Lower leg skin (tissue), 3 donors: ENCODE results near the gene TAS1R2.

ENCODE experiments used
- POLR2A ChIP-seq, 2 donors: fragments of 450-650 bp; IDR thresholded peaks; one replicate each; pipeline ENCODE4 v1.6.1; 2016 to 2017; ENCODE audit warnings: antibody characterized with exemption in 2 of 2, mild to moderate bottlenecking in 1 of 2, moderate library complexity in 1 of 2
- TF ChIP-seq, protein P1 (sequence below), 3 donors: fragments of 450-650 bp; IDR thresholded peaks; one replicate each; pipeline ENCODE4 v1.5.1; 2016; ENCODE audit warnings: antibody characterized with exemption in 3 of 3, mild to moderate bottlenecking in 3 of 3, moderate library complexity in 2 of 3

DNA sequence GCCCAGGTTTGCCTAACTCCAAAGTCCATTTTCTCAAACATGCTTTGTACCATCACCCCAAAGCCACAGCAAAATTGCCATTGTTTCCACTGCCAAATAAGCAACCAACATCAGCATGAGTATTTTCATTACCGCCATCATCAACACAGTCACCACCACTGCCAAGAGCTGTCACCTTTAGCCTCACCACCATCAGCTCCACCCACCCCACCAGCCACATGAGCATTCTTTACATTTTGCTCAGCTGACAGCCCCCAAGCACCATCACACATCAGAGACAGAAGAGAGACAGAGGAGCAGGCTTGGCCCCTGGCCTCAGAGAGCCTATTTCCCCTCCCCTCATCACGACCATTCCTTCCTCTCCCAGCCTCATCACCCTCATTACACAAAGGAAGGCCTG lies 42.7 kb downstream of the TAS1R2 start:
- no peak for TF ChIP-seq POLR2A (IDR thresholded peaks at IDR 0.05)
- TF ChIP-seq, protein P1, sequence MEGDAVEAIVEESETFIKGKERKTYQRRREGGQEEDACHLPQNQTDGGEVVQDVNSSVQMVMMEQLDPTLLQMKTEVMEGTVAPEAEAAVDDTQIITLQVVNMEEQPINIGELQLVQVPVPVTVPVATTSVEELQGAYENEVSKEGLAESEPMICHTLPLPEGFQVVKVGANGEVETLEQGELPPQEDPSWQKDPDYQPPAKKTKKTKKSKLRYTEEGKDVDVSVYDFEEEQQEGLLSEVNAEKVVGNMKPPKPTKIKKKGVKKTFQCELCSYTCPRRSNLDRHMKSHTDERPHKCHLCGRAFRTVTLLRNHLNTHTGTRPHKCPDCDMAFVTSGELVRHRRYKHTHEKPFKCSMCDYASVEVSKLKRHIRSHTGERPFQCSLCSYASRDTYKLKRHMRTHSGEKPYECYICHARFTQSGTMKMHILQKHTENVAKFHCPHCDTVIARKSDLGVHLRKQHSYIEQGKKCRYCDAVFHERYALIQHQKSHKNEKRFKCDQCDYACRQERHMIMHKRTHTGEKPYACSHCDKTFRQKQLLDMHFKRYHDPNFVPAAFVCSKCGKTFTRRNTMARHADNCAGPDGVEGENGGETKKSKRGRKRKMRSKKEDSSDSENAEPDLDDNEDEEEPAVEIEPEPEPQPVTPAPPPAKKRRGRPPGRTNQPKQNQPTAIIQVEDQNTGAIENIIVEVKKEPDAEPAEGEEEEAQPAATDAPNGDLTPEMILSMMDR (IDR thresholded peaks at IDR 0.05) = no peak
